Measurements from ENCODE around the gene ICE2. TPM values are rescaled to one million over a fixed set of nuclear protein-coding genes. Genes with fewer than 3 reads are reported as not detected.
A peak's percentile ranks its signal among the peaks of the same experiment; 100 is the strongest.

The ICE2 gene
- polyA plus RNA-seq, 3 donors = 10.0 to 27.0 (median 24.8) TPM

- H3K4me1 ChIP-seq (ENCODE audit: control insufficient read depth in 1 of 2, insufficient read depth in 2 of 2, low read length in 2 of 2) = peaks cover 42 to 59% of the 10 kb centered on the region in 2 donors
- no peak for TF ChIP-seq CTCF (IDR thresholded peaks at IDR 0.05)
- 95% methylated on average over 4 of the region's 8 CpGs for WGBS (ENCODE audit: insufficient coverage)
- no peaks in the 10 kb centered on the region for H3K27me3 ChIP-seq (ENCODE audit: control insufficient read depth in 2 of 2, insufficient read depth in 2 of 2, low read length in 2 of 2)
- H3K9me3 Mint-ChIP-seq = no peaks in the 10 kb centered on the region
- peaks cover 18 to 62% of the 10 kb centered on the region in 2 donors for H3K36me3 ChIP-seq (replicated peaks in 1 of 2; ENCODE audit: control insufficient read depth in 1 of 2, insufficient read depth in 2 of 2, low read length in 2 of 2)
- peaks cover 0 to 1% (median 0%) of the 10 kb centered on the region in 3 donors for H3K27me3 Mint-ChIP-seq (ENCODE audit: low read depth in 3 of 3)
- H3K9me3 ChIP-seq (replicated peaks in 1 of 2; ENCODE audit: control insufficient read depth in 1 of 2, insufficient read depth in 1 of 2, low read length in 2 of 2) = no peaks in the 10 kb centered on the region
- H3K27ac ChIP-seq (ENCODE audit: low read depth in 1 of 2, low read length in 2 of 2) = peak overlapping the region in 1 of 2 donors; percentile 99
- peaks cover 100% of the 10 kb centered on the region for H4K20me1 ChIP-seq (ENCODE audit: insufficient read depth, low read length)
- H2AFZ ChIP-seq (ENCODE audit: insufficient read depth, low read depth, low read length, poor library complexity, severe bottlenecking) = no peak overlapping the region
- peak overlapping the region in 4 of 7 donors; percentile 26 to 66 (median 51) for H3K27ac Mint-ChIP-seq
- H3K4me3 ChIP-seq (replicated peaks in 1 of 3; ENCODE audit: low read depth in 2 of 3, low read length in 3 of 3) = no peak overlapping the region
- peaks cover 100% of the 10 kb centered on the region for H3K79me2 ChIP-seq (ENCODE audit: insufficient read depth, low read length)
- H3K36me3 Mint-ChIP-seq = peaks cover 36 to 64% of the 10 kb centered on the region in 2 donors
- H3K4me2 ChIP-seq (replicated peaks; ENCODE audit: extremely low read depth, low read length, poor library complexity, severe bottlenecking) = peak overlapping the region; percentile 3
- peaks cover 68% of the 10 kb centered on the region for H3K4me1 Mint-ChIP-seq
- no peak overlapping the region for H3K4me3 Mint-ChIP-seq
- DNase-seq = no peak
- no peak overlapping the region for H3K9ac ChIP-seq (ENCODE audit: insufficient read depth, low read length, poor library complexity, severe bottlenecking)
- intact Hi-C loops (cut with micrococcal nuclease) = loop anchor here (10.0 kb wide), 2 partner anchors 45 to 55 kb away; no protein-coding TSS in a partner anchor
Observed at GRCh38 chr15:60389261-60390077, 89.5 kb downstream of the ICE2 start.

- Histone ChIP-seq H3K79me2 (ENCODE audit: insufficient read depth, low read length) (peaks cover 100% of the 10 kb centered on the region), H3K4me1 (ENCODE audit: control insufficient read depth in 1 of 2, insufficient read depth in 2 of 2, low read length in 2 of 2) (peaks cover 21 to 38% of the 10 kb centered on the region in 2 donors), H2AFZ (ENCODE audit: insufficient read depth, low read depth, low read length, poor library complexity, severe bottlenecking) (no peak overlapping the region), H3K4me3 (replicated peaks in 1 of 3; ENCODE audit: low read depth in 2 of 3, low read length in 3 of 3) (no peak overlapping the region), H3K27me3 (ENCODE audit: control insufficient read depth in 2 of 2, insufficient read depth in 2 of 2, low read length in 2 of 2) (no peaks in the 10 kb centered on the region), H3K36me3 (replicated peaks in 1 of 2; ENCODE audit: control insufficient read depth in 1 of 2, insufficient read depth in 2 of 2, low read length in 2 of 2) (peaks cover 35 to 78% of the 10 kb centered on the region in 2 donors), H3K9ac (ENCODE audit: insufficient read depth, low read length, poor library complexity, severe bottlenecking) (no peak overlapping the region), H3K4me2 (replicated peaks; ENCODE audit: extremely low read depth, low read length, poor library complexity, severe bottlenecking) (no peak overlapping the region), H3K27ac (ENCODE audit: low read depth in 1 of 2, low read length in 2 of 2) (peak overlapping the region in 1 of 2 donors; percentile 50), H3K9me3 (replicated peaks in 1 of 2; ENCODE audit: control insufficient read depth in 1 of 2, insufficient read depth in 1 of 2, low read length in 2 of 2) (no peaks in the 10 kb centered on the region), H4K20me1 (ENCODE audit: insufficient read depth, low read length) (peaks cover 100% of the 10 kb centered on the region)
- H3K4me3 Mint-ChIP-seq = no peak overlapping the region
- H3K9me3 Mint-ChIP-seq = no peaks in the 10 kb centered on the region
- peaks cover 47 to 69% of the 10 kb centered on the region in 2 donors for H3K36me3 Mint-ChIP-seq
- DNase-seq = no peak
- intact Hi-C loops (cut with micrococcal nuclease) = loop anchor here in 1 of 2 donors (10.0 kb wide), 1 partner anchor 47 kb away; no protein-coding TSS in a partner anchor
- WGBS (ENCODE audit: insufficient coverage) = no CpG with 5 or more reads among the region's 1 CpG
- H3K4me1 Mint-ChIP-seq = peaks cover 50% of the 10 kb centered on the region
- H3K27ac Mint-ChIP-seq = peak overlapping the region; percentile 6 to 77 (median 33)
- no peak for TF ChIP-seq CTCF (IDR thresholded peaks at IDR 0.05)
- no peaks in the 10 kb centered on the region for H3K27me3 Mint-ChIP-seq (ENCODE audit: low read depth in 3 of 3)
Observed at GRCh38 chr15:60387321-60387720, 91.6 kb downstream of the ICE2 start.
